Measurements from ENCODE around the gene ULK3. TPM values are rescaled to one million over a fixed set of nuclear protein-coding genes. Genes with fewer than 3 reads are reported as not detected.

ULK3 gene
- total RNA-seq: 17.4 and 18.7 TPM in 2 replicates

GRCh38 chr15:74842581-74843444 lies at the start of gene ULK3:
Gene ULK3 (minus strand): TSS chr15:74843156. CDS start chr15:74843105, 51 bp downstream.

DNA sequence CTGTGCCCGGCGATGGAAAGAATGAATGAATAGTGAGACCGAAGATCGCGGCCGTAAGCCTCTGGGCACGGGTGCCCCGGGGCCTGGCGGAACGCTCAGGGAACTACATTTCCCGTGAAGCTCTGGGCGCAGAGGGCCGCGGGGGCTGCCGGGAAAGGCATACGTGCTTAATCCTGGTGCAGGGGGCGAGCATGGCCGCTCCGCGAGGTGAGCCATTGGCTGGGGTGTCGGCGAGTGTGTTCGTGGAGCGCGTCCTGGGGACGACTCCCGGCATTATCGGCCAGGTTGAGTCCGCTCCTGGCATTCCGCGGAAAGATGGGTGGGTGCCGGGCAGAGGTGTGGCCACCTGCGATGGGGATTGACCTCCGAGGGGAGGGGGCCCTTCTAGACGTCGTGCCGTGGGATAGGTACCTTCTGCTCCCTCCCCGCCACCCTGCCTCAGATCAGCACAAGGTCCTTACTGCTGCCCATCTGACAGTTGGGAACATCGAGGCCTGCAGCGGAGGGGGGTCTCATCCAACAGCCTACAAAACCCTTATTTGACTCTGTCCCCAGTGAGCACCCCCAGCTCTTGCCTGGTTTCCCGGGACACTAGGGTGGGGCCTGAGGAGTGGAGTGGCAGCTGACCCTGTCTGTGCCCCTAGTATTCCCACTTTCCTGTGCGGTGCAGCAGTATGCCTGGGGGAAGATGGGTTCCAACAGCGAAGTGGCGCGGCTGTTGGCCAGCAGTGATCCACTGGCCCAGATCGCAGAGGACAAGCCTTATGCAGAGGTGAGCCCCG lies 47.1 kb upstream of the ULK3 start, which contains the start of gene MPI:
Gene MPI, plus strand, starts transcription at position 160 of the 782 bp plus-strand sequence. Its CDS starts 32 bp downstream, at position 192.

GRCh38 chr15:74873036-74873755 lies 30.2 kb upstream of the ULK3 start, which contains the start of gene SCAMP2:
Gene SCAMP2 (minus strand): TSS chr15:74873365. CDS start chr15:74873255, 110 bp downstream.

GRCh38 chr15:74826364-74826819 lies 16.6 kb downstream of the ULK3 start, which contains the start of gene CPLX3:
Gene CPLX3 (plus strand): TSS chr15:74826627. CDS start chr15:74826704, 77 bp downstream.

DNA sequence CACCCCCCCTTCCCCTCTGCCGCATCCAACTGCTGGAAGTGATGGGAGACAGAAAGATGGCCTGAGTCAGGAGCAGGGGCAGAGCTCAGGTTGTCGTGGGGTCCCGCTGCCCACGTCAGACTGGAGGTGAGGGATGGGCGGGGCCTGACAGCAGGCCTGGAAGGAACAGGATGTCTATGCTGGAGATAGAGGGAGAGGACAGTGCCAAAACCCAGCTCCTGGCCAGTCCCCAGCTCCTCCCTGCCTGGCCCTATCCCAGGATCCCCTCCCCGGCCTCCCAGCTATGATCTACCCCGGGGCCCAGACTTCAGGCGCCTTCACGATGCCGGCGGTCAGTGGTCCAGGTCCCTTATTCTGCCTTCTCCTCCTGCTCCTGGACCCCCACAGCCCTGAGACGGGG lies 30.4 kb downstream of the ULK3 start, which contains the start of gene LMAN1L:
Gene LMAN1L, plus strand, starts transcription at position 303 of the 400 bp plus-strand sequence. Its CDS starts 20 bp downstream, at position 323.

Other genes with a start within 250 kb of the ULK3 start
- 57.0 and 77.5 TPM in 2 replicates for gene CLK3, start 227.3 kb downstream of the ULK3 start, total RNA-seq
- 10.0 and 12.6 TPM in 2 replicates for gene EDC3, start 147.1 kb downstream of the ULK3 start, total RNA-seq
- 1.0 and 1.9 TPM in 2 replicates for gene CYP1A1, start 117.6 kb downstream of the ULK3 start, total RNA-seq
- gene CYP1A2, start 94.3 kb downstream of the ULK3 start, total RNA-seq: not detected in 2 replicates
- gene CSK, start 61.1 kb downstream of the ULK3 start, total RNA-seq: 29.5 and 31.6 TPM in 2 replicates
- not detected in 2 replicates for gene LMAN1L, start 30.3 kb downstream of the ULK3 start, total RNA-seq
- not detected in 2 replicates for gene CPLX3, start 16.5 kb downstream of the ULK3 start, total RNA-seq
- gene SCAMP2, start 30.2 kb upstream of the ULK3 start, total RNA-seq: 33.7 and 51.1 TPM in 2 replicates
- gene MPI, start 46.9 kb upstream of the ULK3 start, total RNA-seq: 41.4 and 53.0 TPM in 2 replicates
- gene FAM219B, start 63.7 kb upstream of the ULK3 start, total RNA-seq: 21.5 and 29.6 TPM in 2 replicates
- gene COX5A, start 94.9 kb upstream of the ULK3 start, total RNA-seq: 129 and 180 TPM in 2 replicates
- gene RPP25, start 113.6 kb upstream of the ULK3 start, total RNA-seq: 1.6 and 3.7 TPM in 2 replicates
- under 0.01 TPM in 1 of 2 replicates, not detected in the other for gene SCAMP5, start 152.4 kb upstream of the ULK3 start, total RNA-seq
- 10.5 and 30.1 TPM in 2 replicates for gene PPCDC, start 180.4 kb upstream of the ULK3 start, total RNA-seq